NT2/D1 (cell line): ENCODE data around the gene MYO7A.

Source experiments
- DNase-seq: peaks from one replicate; pipeline ENCODE4 v3.0.0-alpha.2; 2011; ENCODE audit warnings: low read depth, low spot score
- H3K27me3 ChIP-seq: 2 replicates; pipeline ENCODE4 v1.6.0; 2011; ENCODE audit warnings: mild to moderate bottlenecking; ENCODE audit not compliant: insufficient read length, insufficient read depth
- H3K36me3 ChIP-seq: 2 replicates; pipeline ENCODE4 v1.6.1; 2011; ENCODE audit warnings: mild to moderate bottlenecking, low read length, mixed read lengths; ENCODE audit not compliant: insufficient read depth, insufficient read length
- H3K4me1 ChIP-seq: 2 replicates; pipeline ENCODE4 v1.5.1; 2011; ENCODE audit not compliant: insufficient read depth, insufficient read length
- H3K4me3 ChIP-seq: 2 replicates; pipeline ENCODE4 v1.5.1; 2011; ENCODE audit warnings: low read depth; ENCODE audit not compliant: insufficient read length
- H3K9ac ChIP-seq: 2 replicates; pipeline ENCODE4 v1.6.0; 2011; ENCODE audit warnings: low read depth; ENCODE audit not compliant: insufficient read length
- H3K9me3 ChIP-seq: 2 replicates; pipeline ENCODE4 v1.5.1; 2011; ENCODE audit warnings: mild to moderate bottlenecking, low read length; ENCODE audit not compliant: insufficient read depth
- SUZ12 ChIP-seq: IDR thresholded peaks from 2 replicates; pipeline ENCODE4 v1.6.1; 2011; ENCODE audit not compliant: insufficient read length, insufficient read depth; ENCODE audit errors: extremely low read depth
- YY1 ChIP-seq: IDR thresholded peaks from 2 replicates; pipeline ENCODE4 v1.6.1; 2011; ENCODE audit not compliant: insufficient read length, insufficient read depth
- ZNF274 ChIP-seq: IDR thresholded peaks from 2 replicates; pipeline ENCODE4 v1.6.1; 2011; ENCODE audit warnings: mild to moderate bottlenecking, low read depth, low read length

Gene MYO7A

GRCh38 chr11:77214557-77214956 is 86.5 kb downstream of the MYO7A start:
- TF ChIP-seq SUZ12 (no peak), ZNF274 (no peak), YY1 (no peak)
- Histone ChIP-seq H3K4me3 (no peak overlapping the region), H3K9ac (no peak overlapping the region), H3K36me3 (no peaks in the 10 kb centered on the region), H3K27me3 (no peaks in the 10 kb centered on the region), H3K9me3 (no peaks in the 10 kb centered on the region), H3K4me1 (no peaks in the 10 kb centered on the region)
- DNase-seq = no peak

- no peak for DNase-seq
- Histone ChIP-seq H3K9me3 (no peaks in the 10 kb centered on the region), H3K9ac (no peak overlapping the region), H3K27me3 (no peaks in the 10 kb centered on the region), H3K4me1 (no peaks in the 10 kb centered on the region), H3K36me3 (no peaks in the 10 kb centered on the region), H3K4me3 (no peak overlapping the region)
- TF ChIP-seq ZNF274 (no peak), YY1 (no peak), SUZ12 (no peak)
These were observed 87.1 kb downstream of the MYO7A start for GRCh38 chr11:77215106-77215505.

DNA sequence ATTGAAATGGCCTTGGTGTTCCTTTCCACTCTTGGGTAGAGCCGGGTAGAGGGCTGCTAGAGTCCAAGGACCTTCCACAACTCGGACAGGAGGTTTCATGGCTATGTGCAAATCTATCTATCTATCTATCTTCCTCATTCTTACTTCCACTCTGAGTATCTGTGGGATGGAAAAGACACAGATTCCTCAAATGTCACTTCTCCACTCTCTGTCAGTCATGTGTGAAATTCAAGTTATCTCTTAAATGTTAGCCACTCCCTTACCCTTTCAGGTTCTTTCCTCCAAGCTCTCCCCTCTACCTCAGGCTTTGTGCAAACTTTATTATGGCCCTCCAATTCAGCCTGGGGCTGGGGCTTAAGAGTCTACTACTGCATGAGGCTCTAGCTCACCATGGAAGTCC is 89.1 kb downstream of the MYO7A start:
- no peaks in the 10 kb centered on the region for H3K4me1 ChIP-seq
- no peak for TF ChIP-seq SUZ12
- no peak for TF ChIP-seq ZNF274
- no peak for TF ChIP-seq YY1
- no peaks in the 10 kb centered on the region for H3K27me3 ChIP-seq
- no peak for DNase-seq
- H3K4me3 ChIP-seq = no peak overlapping the region
- H3K9me3 ChIP-seq = no peaks in the 10 kb centered on the region
- H3K9ac ChIP-seq = no peak overlapping the region
- H3K36me3 ChIP-seq = no peaks in the 10 kb centered on the region

DNA sequence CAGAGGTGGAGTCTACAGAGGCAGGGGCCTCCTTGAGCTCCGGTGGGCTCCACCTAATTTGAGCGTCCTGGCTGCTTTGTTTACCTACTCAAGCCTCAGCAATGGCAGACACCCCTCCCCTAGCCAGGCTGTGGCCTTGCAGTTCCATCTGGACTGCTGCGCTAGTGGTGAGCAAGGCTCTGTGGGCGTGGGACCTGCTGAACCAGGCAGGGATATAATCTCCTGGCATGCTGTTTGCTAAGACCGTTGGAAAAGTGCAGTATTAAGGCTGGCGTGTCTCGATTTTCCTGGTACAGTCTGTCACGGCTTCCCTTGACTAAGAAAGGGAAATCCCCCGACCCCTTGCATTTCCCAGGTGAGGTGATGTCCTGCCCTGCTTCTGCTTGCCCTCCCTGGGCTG is 95.8 kb downstream of the MYO7A start:
- H3K4me3 ChIP-seq = no peak overlapping the region
- H3K27me3 ChIP-seq = no peaks in the 10 kb centered on the region
- TF ChIP-seq SUZ12 (no peak), YY1 (no peak), ZNF274 (no peak)
- H3K9me3 ChIP-seq = no peaks in the 10 kb centered on the region; the same call in 1 of the 2 replicates
- H3K36me3 ChIP-seq = no peaks in the 10 kb centered on the region
- no peaks in the 10 kb centered on the region for H3K4me1 ChIP-seq
- H3K9ac ChIP-seq = no peak overlapping the region
- DNase-seq = no peak

DNA sequence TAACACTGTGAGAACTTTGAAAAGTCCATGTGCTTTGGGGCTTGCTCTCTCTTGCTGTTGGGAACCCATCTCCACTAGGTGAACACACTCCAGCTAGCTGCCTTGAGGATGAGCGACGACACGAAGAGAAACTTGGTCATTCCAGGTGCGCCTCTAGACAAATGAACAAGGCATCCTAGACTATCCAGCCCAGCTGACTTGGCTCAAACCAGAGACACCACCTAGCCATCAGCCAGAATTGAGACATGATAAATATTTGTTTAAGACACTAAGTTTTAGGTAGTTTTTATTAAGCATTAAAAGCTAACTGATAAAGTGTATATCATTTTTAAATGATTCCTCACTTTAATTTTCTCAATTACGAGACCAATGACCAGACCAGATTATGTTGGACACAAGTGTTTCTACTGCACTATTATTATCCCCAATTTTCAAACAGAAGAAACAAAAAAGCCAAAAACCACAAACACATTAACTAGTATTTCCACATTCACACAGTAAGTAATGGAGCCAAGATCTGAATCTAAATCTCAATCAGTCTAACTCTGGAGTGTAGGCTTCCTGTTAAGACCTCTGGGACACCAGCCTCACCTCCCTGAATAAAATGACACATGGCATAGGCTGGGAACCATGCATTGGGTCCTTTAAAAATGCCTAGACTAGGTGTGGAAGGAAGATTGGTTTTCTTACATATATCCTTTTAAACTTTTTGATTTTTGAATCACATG is 103.0 kb downstream of the MYO7A start:
- H3K27me3 ChIP-seq = no peaks in the 10 kb centered on the region

DNA sequence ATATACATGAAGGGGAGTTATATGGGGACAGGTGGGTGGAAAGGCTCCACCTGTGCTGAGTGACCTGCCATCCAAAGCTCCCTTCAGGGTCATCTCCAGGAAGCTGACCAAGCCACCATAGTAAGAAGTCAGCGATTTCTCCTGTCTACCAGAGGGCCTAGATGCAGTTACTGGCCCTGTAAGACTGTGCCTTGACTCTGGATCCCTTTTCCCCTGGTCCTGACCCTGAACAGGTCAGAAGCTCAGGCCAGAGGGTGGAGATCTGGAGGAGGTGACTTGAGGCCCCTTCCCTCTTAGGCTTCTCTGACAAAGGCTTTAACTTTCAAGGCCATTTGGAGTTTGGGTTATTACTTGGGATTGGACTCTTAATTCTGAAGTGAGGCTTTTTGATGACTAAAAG is 103.8 kb downstream of the MYO7A start:
- no peak for TF ChIP-seq SUZ12
- TF ChIP-seq ZNF274 = no peak
- no peak for TF ChIP-seq YY1
- Histone ChIP-seq H3K9me3 (no peaks in the 10 kb centered on the region), H3K4me3 (no peak overlapping the region), H3K36me3 (no peaks in the 10 kb centered on the region), H3K4me1 (no peaks in the 10 kb centered on the region), H3K27me3 (no peaks in the 10 kb centered on the region), H3K9ac (no peak overlapping the region)
- DNase-seq = no peak

More for the DNA sequence above, 103.0 kb downstream of the MYO7A start:
- DNase-seq = no peak
- H3K36me3 ChIP-seq = no peaks in the 10 kb centered on the region
- no peak overlapping the region for H3K4me3 ChIP-seq
- H3K4me1 ChIP-seq = no peaks in the 10 kb centered on the region
- no peaks in the 10 kb centered on the region; the same call in 1 of the 2 replicates for H3K9me3 ChIP-seq
- TF ChIP-seq SUZ12 (no peak), YY1 (no peak), ZNF274 (no peak)
- no peak overlapping the region for H3K9ac ChIP-seq

DNA sequence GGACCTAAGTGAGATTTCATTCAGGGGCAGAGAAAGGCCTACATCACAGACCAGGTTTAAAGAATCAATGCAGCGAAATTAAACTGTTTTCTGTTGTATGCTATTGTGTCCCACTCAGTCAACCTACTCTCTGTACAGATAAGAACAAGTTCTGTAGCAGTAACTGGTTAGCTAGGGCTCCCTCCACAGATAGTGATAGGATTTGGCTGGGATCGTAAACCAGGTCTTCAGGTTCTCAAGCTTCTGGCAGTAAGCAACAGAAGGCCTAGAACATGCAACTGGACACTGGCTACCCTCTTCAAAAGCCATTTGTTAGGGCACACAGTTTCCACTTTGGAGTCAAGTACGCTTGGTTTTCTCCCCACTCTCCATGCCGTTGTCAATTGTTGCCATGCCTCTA is 104.2 kb downstream of the MYO7A start:
- no peak for DNase-seq
- Histone ChIP-seq H3K9ac (no peak overlapping the region), H3K4me1 (no peaks in the 10 kb centered on the region), H3K36me3 (no peaks in the 10 kb centered on the region), H3K27me3 (no peaks in the 10 kb centered on the region), H3K4me3 (no peak overlapping the region), H3K9me3 (no peaks in the 10 kb centered on the region)
- no peak for TF ChIP-seq YY1
- TF ChIP-seq SUZ12 = no peak
- no peak for TF ChIP-seq ZNF274
